RPMI8226 (cell line): Measurements from ENCODE around the gene USP12.
"Not testable (repeated sequence)": the region's sequence is repeated elsewhere in the genome, so short reads cannot be mapped to it uniquely, and the experiment has no call there.

Experiments used
- DNase-seq: peaks from one replicate; pipeline ENCODE4 v3.0.0-alpha.2; 2015

USP12 gene, protein sequence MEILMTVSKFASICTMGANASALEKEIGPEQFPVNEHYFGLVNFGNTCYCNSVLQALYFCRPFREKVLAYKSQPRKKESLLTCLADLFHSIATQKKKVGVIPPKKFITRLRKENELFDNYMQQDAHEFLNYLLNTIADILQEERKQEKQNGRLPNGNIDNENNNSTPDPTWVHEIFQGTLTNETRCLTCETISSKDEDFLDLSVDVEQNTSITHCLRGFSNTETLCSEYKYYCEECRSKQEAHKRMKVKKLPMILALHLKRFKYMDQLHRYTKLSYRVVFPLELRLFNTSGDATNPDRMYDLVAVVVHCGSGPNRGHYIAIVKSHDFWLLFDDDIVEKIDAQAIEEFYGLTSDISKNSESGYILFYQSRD

DNA sequence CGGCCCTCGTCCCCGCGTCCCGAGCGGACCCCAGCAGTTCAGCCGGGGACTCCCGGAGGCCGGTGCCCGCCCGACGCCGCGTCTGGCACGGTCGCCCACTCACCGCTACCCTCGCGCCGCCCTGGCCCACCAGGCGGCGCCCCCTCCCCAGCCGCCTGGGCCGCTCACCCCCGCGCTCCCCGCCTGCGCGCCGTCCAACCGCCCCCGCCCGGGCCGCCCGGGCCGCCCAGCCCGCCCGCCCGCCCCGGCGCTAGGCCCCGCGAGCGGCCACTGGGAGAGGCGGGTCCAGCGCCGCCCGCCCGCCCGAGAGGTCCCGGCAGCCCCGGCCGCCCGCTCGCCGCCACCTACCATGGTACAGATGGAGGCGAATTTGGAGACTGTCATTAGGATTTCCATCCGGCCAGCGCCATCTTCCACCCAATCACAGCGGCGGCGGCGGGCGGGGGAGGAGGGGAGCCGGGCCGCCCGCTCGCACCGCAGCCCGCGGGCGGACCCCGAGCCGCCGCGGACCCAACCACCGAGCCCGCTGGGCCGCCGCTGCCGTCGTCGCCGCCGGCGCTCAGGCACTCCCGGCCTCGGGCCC lies at the start of gene USP12:
TSS of gene USP12 (minus strand) at position 568 of the 583 bp plus-strand sequence. CDS start at position 396, 172 bp downstream.
- peak; percentile 14 for DNase-seq

DNA sequence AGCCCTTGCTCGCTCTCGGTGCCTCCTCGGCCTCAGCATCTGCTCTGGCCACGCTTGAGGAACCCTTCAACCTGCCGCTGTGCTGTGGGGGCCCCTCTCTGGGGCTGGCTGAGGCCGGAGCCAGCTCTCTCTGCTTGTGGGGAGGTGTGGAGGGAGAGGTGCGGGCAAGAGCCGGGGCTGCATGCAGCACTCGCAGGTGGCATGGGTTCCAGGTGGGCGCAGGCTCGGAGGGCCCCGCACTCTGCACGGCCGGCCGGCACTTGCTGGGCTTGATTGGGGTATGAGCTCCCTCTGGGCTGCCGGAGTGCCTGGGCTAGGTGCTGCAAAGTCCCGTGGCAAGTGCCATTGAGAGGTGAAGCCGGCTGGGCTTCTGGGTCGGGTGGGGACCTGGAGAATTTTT lies 48.0 kb upstream of the USP12 start:
- DNase-seq, result no peak

DNA sequence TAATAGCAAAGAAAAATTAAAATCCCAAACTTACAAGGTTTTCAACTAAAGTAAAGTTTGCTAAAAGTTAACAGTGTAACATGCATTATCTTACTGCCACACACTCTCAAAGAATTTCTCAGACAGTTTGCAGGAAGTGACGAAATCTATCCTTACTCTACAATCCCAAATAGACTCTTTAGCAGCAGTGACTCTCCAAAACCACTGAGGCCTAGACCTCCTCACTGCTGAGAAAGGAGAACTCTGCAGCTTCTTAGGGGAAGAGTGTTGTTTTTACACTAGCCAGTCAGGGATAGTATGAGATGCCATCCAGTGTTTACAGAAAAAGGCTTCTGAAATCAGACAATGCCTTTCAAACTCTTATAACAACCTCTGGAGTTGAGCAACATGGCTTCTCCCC lies 47.2 kb upstream of the USP12 start:
- not testable (repeated sequence) for DNase-seq

DNA sequence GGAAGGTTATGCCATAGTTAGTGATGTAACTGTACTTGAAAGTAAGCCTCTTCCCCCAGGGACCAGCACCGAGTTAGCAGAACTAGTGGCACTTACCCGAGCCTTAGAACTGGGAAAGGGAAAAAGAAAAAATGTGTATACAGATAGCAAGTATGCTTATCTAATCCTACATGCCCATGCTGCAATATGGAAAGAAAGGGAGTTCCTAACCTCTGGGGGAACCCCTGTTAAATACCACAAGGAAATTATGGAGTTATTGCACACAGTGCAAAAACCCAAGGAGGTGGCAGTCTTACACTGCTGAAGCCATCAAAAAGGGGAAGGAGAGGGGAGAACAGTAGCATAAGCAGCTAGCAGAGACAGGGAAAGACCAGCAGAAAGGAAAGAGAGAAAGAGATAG lies 46.2 kb upstream of the USP12 start:
- not testable (repeated sequence) for DNase-seq

DNA sequence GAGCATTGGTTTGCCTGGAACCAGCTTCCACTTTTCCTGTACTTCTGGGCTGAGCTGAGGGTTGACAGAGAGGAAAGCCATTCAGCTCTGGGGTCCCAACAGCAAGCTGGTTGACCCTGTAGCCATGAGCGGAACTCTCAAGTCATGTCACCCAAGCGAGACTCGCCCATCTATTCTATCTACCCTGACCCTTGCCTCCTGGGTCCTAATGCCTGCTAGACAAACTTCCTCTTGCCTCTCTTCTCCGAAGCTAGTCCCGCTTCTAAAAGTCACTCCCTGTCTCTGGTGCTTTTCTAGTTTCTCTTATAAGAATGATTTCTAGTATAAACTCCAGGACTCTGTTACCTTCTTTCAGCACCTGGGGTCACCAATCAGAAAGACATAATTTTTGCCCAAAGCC lies 41.8 kb upstream of the USP12 start:
- DNase-seq, result not testable (repeated sequence)

DNA sequence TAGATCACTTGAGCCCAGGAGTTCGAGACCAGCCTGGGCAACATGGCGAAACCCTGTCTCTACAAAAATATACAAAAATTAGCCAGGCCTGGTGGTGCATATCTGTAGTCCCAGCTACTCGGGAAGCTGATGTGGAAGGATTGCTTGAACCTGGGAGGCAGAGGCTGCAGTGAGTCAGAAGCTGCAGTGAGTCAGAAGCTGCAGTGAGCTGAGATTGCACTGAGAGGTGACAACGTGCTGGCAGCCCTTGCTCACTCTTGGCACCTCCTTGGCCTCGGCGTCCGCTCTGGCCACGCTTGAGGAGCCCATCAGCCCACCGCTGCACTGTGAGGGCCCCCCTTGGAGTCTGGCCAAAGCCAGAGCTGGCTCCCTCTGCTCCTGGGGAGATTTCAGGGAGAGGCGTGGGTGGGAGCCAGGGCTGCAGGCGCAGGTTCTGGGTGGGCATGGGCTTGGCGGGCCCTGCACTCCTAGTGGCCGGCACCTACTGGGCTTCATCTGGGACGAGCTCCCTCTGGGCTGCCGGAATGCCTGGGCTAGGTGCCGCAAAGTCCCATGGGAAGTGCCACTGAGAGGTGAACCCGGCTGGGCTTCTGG lies 40.3 kb upstream of the USP12 start:
- DNase-seq, result no peak

DNA sequence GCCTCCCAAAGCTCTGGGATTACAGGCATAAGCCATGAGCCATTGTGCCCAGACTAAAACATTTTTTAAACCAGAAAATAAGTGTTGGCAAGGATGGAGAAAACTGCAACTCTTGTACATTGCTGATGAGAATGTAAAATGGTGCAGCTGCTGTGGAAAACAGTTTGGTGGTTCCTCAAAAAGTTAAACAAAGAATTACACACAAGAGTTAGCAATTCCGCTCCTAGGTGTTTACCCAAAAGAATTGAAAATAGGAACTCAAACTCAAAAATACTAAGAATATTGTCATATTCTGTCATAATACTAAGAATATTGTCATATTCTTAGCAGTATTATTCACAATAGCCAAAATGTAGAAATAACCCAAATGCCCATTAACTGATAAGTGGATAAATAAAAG lies 39.7 kb upstream of the USP12 start:
- no peak for DNase-seq

DNA sequence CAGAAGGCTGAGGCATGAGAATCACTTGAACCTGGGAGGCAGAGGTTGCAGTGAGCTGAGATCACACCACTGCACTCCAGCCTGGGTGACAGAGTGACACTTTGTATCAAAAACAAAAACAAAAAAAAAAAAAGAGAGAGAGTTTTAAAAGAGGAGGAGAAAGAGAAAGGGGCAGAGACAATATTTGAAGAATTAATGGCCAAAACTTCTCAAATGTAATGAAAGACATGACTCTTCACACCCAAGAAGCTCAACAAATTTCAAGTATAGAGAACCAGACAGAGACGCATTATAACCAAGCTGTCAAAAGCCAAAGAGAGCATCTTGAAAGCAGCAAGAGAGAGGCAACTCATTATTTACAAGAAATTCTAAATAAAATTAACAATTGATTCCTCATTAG lies 36.9 kb upstream of the USP12 start:
- DNase-seq, result no peak

DNA sequence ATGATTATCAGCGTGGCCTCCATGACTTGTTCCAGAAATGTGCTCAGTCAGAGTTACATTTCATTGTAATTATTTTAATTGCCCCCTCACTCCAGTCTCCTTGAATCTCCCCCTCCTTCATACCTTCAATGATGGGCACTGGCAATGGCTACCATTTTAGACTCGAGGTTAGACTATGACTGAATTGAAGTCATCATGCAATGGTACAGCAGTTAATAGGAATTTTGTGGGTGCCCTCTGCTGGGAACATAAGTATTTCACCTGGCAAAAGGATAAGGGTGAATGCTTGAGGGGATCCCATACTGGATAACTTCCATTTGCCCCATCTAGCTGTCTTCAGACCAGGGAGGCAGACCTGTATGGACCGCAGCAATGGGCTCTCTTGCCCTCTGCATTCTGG lies 32.2 kb upstream of the USP12 start:
- DNase-seq, result no peak

DNA sequence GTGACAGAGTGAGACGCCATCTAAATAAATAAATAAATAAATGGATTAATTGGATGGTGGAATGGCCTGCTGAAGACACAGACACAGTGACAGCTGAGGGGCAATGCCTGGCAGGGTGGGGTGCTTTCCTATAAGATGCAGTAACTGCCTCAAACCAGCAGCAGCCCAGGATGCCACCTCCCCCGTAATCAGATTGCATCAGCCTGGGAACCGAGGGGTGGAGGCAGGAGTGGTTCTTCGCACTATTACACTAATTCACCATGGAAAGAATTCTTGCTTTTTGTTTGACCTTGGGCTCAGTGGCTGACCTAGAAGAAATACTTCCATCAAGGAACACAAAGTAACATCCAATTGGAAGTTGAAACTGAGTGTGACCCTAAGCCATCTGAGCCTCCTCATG lies 31.6 kb upstream of the USP12 start:
- DNase-seq, result no peak

DNA sequence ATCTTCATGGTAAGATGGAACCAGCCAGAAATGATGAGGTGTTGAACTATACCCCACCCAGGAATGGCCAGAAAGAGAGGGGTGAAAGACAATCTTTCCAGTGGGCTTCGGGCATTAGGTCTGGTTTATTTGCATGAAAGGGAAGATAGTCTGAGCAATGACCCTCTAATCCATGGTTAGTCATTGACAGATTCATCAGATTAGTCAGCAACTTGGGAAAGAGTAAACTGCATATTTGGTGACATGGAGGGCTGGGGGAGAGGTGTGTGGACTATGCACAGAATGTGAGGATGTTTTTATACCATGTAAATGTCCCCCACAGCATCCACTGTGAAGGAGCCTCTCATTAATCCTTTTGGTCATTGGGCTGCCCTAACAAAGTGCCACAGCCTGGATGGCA lies 30.1 kb upstream of the USP12 start:
- DNase-seq, result no peak

DNA sequence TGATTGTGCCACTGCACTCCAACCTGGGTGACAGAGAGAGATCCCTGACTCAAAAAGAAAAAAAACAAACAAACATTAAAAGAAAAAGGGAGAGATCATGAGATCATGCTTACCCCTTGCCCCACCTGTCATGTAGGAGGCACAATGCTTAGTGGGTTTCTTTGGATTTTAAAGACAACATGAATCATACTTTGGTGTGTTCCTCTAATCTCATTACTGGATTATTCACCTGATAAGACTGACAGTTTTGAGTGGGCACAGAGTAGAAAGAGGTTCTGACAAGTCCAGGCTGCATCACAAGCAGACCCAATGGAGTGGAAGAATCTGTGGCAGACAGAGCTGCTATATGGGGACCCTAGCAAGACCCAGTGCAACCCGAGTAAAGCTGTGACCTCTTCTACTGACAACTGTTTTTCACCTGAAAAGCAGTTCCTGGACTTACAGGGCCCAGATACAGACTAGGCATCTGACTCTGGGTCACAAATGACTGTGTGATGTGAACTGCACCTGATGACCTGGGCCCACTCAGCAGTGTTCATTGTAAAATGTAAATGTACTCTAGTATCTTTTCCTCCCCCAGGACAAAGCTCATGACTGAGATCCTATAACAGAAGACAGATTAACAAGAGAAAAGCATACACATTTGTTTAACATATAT lies 28.9 kb upstream of the USP12 start:
- no peak for DNase-seq

DNA sequence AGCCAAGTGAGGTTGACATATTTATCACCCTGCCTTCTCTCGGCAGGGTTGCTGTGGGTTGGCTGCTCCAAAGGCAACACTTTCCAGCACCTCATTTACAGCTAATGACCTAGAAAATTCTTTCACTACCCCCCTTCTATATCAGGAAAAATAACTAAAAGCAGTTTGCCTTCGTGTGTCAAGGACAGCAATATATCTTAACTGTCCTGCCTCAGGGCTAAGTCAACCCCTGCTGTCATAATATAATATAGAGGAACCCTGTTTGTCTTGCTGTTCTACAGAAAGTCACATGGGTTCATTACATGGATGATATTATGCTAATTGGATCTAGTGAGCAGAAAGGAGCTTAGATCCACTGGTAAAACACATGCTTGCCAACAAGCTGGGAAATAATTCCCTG lies 28.1 kb upstream of the USP12 start:
- no peak for DNase-seq

DNA sequence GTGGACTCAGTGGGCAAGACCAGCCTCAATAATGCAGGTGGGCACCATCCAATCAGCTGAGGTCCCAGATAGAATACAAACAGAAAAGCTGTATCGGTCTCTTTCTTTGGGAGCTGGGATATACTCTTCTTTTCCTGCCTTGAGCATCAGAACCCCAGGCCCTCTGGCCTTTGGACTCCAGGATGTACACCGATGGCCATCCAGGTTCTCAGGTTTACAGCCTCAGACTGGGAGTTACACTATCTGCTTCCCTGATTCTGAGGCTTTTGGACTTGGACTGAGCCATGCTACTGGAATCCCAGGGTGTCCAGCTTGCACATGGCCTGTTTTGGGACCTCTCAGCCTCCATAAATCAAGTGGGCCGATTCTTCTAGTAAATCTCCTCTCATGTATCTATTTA lies 27.6 kb upstream of the USP12 start:
- DNase-seq, result no peak

DNA sequence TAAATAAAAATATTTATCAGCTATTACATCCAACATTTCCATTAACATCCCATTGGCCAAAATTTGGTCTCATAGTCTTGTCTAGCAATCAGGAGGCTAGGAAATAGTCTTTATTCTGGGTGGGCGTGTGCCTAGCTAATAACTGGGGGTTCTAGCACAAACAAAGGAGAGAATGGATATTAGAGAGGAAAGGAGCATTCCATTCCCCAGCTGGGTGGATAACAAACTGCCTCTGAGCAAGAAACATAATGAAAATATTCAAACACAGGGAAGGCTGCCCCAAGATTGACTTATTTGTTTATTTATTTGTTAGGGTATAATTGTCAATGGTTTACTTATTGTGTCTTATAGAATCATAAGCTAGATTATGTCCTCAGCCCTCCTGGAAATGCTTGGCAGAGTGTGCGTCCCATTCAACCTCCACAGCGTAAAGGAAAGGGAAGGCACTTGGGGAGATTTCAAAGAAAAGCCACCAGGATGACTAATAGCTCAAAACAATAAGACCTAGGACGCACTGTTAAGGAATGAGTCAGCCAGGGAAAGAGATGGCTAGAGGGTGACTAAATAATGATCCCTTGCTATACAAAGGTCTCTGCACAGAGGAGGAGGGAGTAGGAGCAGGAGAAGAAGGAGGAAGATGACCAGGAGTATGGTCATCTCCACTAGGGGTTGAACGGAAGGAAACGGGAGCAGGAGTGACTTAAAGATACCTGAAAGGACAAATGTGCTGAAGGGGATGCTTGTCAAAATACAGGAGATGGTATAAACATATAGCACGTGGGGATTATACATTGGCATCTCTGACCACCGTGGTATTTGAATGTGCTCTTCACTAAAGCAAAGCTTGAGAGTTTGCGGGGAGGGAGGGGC lies 23.5 kb upstream of the USP12 start:
- DNase-seq, result no peak

DNA sequence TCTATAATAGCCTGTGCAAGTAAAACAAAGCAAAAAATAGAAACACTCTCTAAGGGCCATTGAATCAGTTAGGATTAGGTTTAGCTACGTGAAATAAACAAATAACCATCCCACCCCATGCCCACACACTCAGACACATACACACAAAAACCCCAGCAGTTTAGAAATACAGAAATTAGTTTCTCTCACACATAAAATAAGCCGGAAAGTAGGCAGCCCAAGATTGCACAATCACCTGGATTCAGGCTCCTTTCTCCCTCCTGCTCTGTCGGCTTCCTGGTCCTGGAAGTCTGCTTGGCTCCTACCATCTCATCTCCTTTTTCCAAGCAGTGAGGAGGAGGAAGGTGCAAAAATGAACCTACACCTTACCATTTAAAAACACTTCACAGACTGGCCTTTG lies 22.6 kb upstream of the USP12 start:
- DNase-seq, result no peak

DNA sequence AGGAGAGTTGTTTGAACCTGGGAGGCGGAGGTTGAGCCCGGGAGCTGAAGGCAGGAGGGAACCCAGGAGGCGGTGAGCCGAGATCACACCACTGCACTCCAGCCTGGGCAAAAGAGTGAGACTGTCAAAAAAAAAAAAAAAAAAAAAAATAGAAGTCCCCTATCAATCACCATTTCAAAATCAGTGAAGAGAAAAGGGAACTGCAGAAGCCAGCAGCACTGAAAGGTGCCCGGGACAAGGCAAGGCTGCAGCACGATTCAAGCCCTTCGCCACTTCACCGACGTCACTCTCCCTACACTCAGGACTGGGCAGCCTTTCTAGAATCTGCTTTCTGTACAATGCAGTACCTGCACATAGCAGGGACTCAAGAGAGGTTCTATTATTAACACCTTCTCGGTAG lies 21.9 kb upstream of the USP12 start:
- DNase-seq, result no peak

DNA sequence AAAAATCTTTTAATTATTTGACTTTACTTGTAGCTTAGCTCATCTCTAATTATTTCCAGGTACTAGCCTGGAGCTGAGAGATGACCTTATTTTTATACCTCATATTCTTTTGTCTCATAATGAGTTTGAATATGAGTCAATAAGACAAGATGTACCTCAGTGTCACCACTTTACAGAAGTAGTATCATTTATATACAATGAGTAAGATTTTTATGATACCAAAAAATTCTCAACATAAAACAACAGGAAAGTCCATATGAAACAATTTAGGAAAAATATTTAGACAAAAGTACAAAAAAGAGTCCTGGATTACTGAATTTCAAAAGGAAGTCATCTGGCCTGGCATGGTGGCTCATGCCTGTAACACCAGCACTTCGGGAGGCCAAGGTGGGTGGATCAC lies 21.4 kb upstream of the USP12 start:
- no peak for DNase-seq

DNA sequence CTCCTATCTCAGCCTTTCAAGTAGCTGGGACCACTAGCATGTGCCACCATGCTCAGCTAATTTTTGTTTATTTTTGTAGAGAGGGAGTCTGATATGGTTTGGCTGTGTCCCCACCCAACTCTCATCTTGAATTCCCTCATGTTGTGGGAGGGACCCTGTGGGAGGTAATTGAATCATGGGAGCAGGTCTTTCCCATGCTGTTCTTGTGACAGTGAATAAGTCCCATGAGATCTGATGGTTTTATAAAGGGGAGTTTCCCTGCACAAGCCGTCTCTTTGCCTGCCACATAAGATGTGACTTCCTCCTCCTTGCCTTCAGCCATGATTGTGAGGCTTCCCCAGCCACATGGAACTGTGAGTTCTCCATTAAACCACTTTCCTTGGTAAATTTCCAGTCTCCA lies 20.8 kb upstream of the USP12 start:
- DNase-seq, result not testable (repeated sequence)

DNA sequence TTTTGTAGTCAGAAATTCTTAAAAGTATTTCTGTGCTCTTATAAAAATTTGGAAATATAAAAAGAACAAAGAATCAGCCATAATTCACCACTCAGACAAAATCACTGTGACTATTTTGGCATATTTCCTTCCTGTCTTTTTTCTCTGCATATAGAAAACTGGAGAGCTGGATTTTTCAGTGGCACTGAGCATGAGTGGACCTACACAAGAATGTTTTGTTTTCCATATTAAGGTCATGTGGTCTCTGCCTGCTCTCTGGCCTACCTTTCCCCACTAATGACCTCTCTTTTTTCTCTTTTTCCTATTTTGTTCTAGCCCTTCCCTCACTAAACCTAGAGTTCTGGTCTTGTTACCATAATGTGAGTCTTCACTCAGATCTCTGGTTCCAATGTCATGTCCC lies 17.6 kb upstream of the USP12 start:
- no peak for DNase-seq

DNA sequence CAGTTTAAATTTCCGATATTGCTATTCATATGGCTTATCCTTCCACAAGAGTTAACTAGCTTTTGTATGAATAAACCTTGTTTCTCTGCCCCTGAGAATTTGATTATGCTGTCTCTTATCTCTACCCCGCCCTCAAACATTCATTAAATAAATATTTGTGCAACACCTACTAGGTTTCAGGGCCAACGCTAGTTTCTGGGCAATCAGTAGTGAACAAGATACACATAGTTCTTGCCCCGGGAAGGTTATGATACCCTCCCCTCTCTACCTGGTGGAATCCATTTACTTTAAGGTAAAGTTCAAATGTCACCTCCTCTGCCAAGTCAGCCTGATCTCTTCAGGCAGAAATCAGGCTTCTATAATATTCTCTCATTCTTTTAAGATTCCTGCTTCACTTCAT lies 16.6 kb upstream of the USP12 start:
- DNase-seq, result no peak

DNA sequence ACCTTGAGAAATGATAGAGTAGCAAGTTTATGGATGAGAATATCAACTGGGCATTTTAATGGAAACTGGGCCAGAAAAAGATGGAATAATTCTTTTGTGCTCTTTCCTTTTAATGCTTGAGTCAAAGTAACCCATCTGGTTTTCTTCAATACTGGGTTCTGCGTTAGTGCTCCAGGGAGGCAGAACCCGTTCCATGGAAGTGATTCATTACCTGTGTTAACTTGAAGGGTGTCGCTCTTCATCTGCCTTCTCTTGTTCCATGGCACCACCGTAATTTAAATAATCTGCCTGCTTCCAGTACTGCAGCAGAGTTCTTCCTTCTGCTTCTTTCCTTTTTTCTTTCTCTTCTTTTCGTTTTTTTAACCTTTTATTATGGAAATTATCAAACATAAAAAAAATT lies 14.7 kb upstream of the USP12 start:
- DNase-seq, result no peak

DNA sequence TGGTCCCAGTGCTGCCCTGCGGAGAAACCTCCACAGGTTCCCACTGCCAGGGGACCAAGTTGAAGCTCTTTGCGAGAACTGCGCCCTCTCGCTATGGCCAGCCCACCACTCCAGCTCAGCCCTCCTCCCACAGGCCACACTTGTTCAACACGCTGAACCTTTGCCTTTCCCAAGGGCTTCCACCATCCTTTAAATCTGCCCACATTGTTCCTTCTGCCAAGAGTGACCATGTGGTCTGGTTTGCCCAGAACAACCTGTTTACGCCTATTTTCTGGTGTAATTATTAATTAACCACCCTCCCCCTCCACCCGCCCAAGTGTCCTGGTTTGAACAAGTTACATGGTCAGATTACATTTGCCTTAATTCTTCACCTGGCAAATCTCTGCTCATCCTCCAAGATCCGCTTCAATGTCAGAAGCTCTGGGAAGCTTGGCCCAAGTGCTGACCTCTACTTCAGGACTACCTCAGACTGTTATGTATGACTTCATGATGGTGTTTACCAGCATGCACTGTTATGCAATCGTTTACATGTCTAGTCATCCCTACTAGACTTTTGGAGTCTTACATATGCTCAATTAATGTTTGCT lies 12.0 kb upstream of the USP12 start:
- no peak for DNase-seq
